ENCODE data around the gene UNC13D. TPM values are rescaled to one million over a fixed set of nuclear protein-coding genes. Genes with fewer than 3 reads are reported as not detected.

UNC13D gene
- total RNA-seq, 1 experiment from 2014 or later = 20.2 TPM

DNA sequence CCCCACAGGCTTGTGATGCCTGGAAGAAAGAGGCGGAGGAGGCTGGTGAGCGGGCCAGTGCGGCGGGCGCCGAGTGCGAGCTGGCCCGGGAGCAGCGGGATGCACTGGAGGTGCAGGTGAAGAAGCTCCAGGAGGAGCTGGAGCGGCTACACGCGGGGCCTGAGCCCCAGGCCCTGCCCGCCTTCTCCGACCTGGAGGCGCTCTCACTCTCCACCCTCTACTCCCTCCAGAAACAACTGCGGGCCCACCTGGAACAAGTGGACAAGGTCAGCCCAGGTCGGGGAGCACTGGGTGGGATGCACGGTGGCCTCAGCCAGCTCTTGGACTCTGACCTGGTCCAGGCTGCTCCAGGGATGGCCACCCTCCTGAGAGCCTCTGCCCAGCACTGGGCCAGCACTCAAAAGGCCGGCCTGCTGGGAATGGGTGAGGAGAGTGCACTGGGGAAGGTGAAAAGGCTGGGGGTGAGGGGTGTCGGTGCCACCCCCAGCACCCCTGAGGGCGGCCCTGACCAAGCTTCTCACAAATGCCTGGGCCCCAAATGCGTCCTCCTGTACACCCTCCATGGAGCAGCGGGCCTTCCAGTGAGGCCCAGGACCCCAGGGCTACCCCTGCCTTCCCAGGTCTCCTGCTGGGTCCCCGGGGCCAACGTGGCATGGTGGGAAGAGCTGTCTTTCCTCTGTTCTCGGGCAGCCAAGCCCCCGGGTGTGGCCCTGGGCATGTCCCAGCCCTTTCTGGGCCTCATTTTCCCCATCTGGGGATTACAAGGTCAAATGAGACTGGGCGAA, 20.8 kb downstream of the UNC13D start:
- Histone ChIP-seq H3K36me3 (ENCODE audit: control insufficient read depth in 1 of 2, insufficient read depth in 2 of 2, low read length in 2 of 2) (peaks cover 18 to 29% of the 10 kb centered on the region in 2 experiments; a peak in 3 of 4 replicates), H3K9ac (ENCODE audit: low read length) (no peak overlapping the region), H2AFZ (ENCODE audit: low read depth, low read length, poor library complexity, severe bottlenecking) (no peak overlapping the region), H4K20me1 (ENCODE audit: insufficient read depth) (no peaks in the 10 kb centered on the region), H3K4me2 (ENCODE audit: low read length) (no peak overlapping the region), H3K4me3 (replicated peaks in 1 of 2; ENCODE audit: low read depth in 1 of 2, low read length in 2 of 2) (no peak overlapping the region), H3K27me3 (ENCODE audit: insufficient read depth, low read length) (no peaks in the 10 kb centered on the region), H3K79me2 (ENCODE audit: insufficient read depth, low read length) (no peaks in the 10 kb centered on the region), H3K4me1 (ENCODE audit: control insufficient read depth in 1 of 2, insufficient read depth in 2 of 2, low read length in 2 of 2) (0 out of 4 replicates have a peak, but pooled peaks cover 0 to 3% of the 10 kb centered on the region in 2 experiments), H3K9me2 (ENCODE audit: insufficient read depth) (no peaks in the 10 kb centered on the region), H3K27ac (ENCODE audit: low read depth, low read length) (no peak overlapping the region), H3K9me3 (ENCODE audit: control insufficient read depth in 1 of 2, insufficient read depth in 1 of 2, low read depth in 1 of 2, low read length in 2 of 2) (no peaks in the 10 kb centered on the region)
- ChIA-PET POLR2A (interaction anchor here (4.2 kb wide), 1 partner anchor 44 kb away, joined by 32 read pairs; a partner anchor contains a TSS), CTCF (no interaction called here), RAD21 (ENCODE audit: low non-redundant PET in 1 of 2, low total read pairs in 2 of 2, uncharacterized antibody in 2 of 2, unreplicated experiment in 2 of 2) (no interaction called here)
- no TSS peak for BruUV-seq (replicated peaks)
- intact Hi-C loops (cut with micrococcal nuclease) = no loop called here
- DNase-seq (ENCODE audit: low read depth, low spot score) (no peak), ATAC-seq (no peak)
- TF ChIP-seq ZNF274 (IDR thresholded peaks at IDR 0.05; ENCODE audit: low read depth, low read length) = no peak
- no peak for TF ChIP-seq SRF (IDR thresholded peaks at IDR 0.05; ENCODE audit: low read depth)
- no peak for TF ChIP-seq POLR2A (IDR thresholded peaks at IDR 0.05; ENCODE audit: borderline replicate concordance, extremely low read depth, insufficient read depth, insufficient read length)
- TF ChIP-seq EGR1 (IDR thresholded peaks at IDR 0.05; ENCODE audit: low read depth) = no peak
- TF ChIP-seq ELF1 (IDR thresholded peaks at IDR 0.05; ENCODE audit: borderline replicate concordance, low read depth) = no peak
- no peak for TF ChIP-seq EZH2phosphoT487 (IDR thresholded peaks at IDR 0.05; ENCODE audit: borderline replicate concordance)
- TF ChIP-seq JUND (IDR thresholded peaks at IDR 0.05) = no peak
- TF ChIP-seq, protein P1, sequence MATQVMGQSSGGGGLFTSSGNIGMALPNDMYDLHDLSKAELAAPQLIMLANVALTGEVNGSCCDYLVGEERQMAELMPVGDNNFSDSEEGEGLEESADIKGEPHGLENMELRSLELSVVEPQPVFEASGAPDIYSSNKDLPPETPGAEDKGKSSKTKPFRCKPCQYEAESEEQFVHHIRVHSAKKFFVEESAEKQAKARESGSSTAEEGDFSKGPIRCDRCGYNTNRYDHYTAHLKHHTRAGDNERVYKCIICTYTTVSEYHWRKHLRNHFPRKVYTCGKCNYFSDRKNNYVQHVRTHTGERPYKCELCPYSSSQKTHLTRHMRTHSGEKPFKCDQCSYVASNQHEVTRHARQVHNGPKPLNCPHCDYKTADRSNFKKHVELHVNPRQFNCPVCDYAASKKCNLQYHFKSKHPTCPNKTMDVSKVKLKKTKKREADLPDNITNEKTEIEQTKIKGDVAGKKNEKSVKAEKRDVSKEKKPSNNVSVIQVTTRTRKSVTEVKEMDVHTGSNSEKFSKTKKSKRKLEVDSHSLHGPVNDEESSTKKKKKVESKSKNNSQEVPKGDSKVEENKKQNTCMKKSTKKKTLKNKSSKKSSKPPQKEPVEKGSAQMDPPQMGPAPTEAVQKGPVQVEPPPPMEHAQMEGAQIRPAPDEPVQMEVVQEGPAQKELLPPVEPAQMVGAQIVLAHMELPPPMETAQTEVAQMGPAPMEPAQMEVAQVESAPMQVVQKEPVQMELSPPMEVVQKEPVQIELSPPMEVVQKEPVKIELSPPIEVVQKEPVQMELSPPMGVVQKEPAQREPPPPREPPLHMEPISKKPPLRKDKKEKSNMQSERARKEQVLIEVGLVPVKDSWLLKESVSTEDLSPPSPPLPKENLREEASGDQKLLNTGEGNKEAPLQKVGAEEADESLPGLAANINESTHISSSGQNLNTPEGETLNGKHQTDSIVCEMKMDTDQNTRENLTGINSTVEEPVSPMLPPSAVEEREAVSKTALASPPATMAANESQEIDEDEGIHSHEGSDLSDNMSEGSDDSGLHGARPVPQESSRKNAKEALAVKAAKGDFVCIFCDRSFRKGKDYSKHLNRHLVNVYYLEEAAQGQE (IDR thresholded peaks at IDR 0.05; ENCODE audit: low read depth) = no peak
- no peak for TF ChIP-seq SIN3A (IDR thresholded peaks at IDR 0.05; ENCODE audit: low read depth)
- TF ChIP-seq, protein P2, sequence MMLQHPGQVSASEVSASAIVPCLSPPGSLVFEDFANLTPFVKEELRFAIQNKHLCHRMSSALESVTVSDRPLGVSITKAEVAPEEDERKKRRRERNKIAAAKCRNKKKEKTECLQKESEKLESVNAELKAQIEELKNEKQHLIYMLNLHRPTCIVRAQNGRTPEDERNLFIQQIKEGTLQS (IDR thresholded peaks at IDR 0.05) = no peak
- no peak for TF ChIP-seq CEBPB (IDR thresholded peaks at IDR 0.05; ENCODE audit: low read depth)
- no peak for TF ChIP-seq TCF7L2 (IDR thresholded peaks at IDR 0.05; ENCODE audit: borderline replicate concordance, extremely low read depth, insufficient read depth, insufficient read length)
- no peak for TF ChIP-seq EZH2 (IDR thresholded peaks at IDR 0.05)
